ENCODE measurements around the gene PARVB. TPM values are rescaled to one million over a fixed set of nuclear protein-coding genes. Genes with fewer than 3 reads are reported as not detected.

PARVB gene
- total RNA-seq, 4 donors from 2014 or later: 33.5 to 73.5 (median 41.5) TPM

DNA sequence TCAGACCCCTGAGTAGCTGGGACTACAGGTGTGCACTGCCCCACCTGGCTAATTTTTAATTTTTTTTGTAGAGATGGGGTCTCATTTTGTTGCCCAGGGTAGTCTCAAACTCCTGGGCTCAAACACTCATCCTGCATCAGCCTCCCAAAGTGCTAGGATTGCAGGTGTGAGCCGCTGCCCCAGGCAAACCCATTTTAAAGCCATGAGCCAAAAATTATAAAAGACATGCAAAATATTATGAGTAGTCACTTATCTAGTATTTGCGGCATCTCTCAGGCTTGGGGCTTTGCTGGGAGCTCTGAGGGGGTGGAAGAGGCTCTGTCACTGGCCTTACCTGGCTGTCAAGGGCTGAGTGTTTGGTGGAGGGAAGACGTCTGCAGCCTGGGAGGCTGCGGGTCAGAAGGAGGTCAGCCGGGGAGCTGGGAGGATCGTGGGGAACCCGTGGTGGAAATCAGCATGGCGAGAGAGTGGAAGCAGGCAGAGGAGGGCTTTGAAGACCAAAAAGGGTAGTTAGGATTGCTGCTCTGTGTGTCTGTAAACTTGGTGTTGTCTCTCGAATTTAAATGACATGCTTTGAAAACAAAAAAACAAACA, 87.6 kb downstream of the PARVB start:
- no peak overlapping the region for H3K4me3 ChIP-seq
- no peak for TF ChIP-seq POLR2A (IDR thresholded peaks at IDR 0.05)
- no peak for TF ChIP-seq EP300 (IDR thresholded peaks at IDR 0.05)
- TF ChIP-seq, protein P1, sequence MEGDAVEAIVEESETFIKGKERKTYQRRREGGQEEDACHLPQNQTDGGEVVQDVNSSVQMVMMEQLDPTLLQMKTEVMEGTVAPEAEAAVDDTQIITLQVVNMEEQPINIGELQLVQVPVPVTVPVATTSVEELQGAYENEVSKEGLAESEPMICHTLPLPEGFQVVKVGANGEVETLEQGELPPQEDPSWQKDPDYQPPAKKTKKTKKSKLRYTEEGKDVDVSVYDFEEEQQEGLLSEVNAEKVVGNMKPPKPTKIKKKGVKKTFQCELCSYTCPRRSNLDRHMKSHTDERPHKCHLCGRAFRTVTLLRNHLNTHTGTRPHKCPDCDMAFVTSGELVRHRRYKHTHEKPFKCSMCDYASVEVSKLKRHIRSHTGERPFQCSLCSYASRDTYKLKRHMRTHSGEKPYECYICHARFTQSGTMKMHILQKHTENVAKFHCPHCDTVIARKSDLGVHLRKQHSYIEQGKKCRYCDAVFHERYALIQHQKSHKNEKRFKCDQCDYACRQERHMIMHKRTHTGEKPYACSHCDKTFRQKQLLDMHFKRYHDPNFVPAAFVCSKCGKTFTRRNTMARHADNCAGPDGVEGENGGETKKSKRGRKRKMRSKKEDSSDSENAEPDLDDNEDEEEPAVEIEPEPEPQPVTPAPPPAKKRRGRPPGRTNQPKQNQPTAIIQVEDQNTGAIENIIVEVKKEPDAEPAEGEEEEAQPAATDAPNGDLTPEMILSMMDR (IDR thresholded peaks at IDR 0.05): no peak
- WGBS, 2 donors: 64 to 66% methylated on average over 9 of the region's 9 CpGs
- DNase-seq (ENCODE audit: low spot score in 2 of 2): no peak
- H3K27me3 ChIP-seq: no peaks in the 10 kb centered on the region
- H3K27ac ChIP-seq: no peak overlapping the region
- no peaks in the 10 kb centered on the region for H3K4me1 ChIP-seq
- H3K36me3 ChIP-seq: no peaks in the 10 kb centered on the region
- H3K9me3 ChIP-seq: no peaks in the 10 kb centered on the region

- no peak for DNase-seq (ENCODE audit: low spot score in 2 of 2)
- no peak overlapping the region for H3K4me3 ChIP-seq
- no peaks in the 10 kb centered on the region for H3K36me3 ChIP-seq
- 84 to 88% methylated on average over 11 of the region's 11 CpGs for WGBS, 2 donors
- no peaks in the 10 kb centered on the region for H3K9me3 ChIP-seq
- H3K27ac ChIP-seq: no peak overlapping the region
- no peaks in the 10 kb centered on the region for H3K27me3 ChIP-seq
- no peaks in the 10 kb centered on the region for H3K4me1 ChIP-seq
- TF ChIP-seq POLR2A (IDR thresholded peaks at IDR 0.05) (no peak), EP300 (IDR thresholded peaks at IDR 0.05) (no peak)
- TF ChIP-seq, protein P1 (IDR thresholded peaks at IDR 0.05): no peak
Measured at GRCh38 chr22:44112191-44112590, 88.1 kb downstream of the PARVB start.

- no peaks in the 10 kb centered on the region for H3K27me3 ChIP-seq
- TF ChIP-seq, protein P1 (IDR thresholded peaks at IDR 0.05): no peak
- TF ChIP-seq POLR2A (IDR thresholded peaks at IDR 0.05) (no peak), EP300 (IDR thresholded peaks at IDR 0.05) (no peak)
- no peaks in the 10 kb centered on the region for H3K9me3 ChIP-seq
- no peak overlapping the region for H3K4me3 ChIP-seq
- no peaks in the 10 kb centered on the region for H3K4me1 ChIP-seq
- DNase-seq (ENCODE audit: low spot score in 2 of 2): no peak
- H3K27ac ChIP-seq: no peak overlapping the region
- peaks cover 0 to 23% (median 0%) of the 10 kb centered on the region in 3 donors for H3K36me3 ChIP-seq
- WGBS, 2 donors: 94 to 97% methylated on average over 12 of the region's 12 CpGs
Measured at GRCh38 chr22:44116331-44116730, 92.2 kb downstream of the PARVB start.

- Histone ChIP-seq H3K27ac (no peak overlapping the region), H3K4me1 (no peaks in the 10 kb centered on the region), H3K9me3 (no peaks in the 10 kb centered on the region), H3K4me3 (no peak overlapping the region), H3K27me3 (no peaks in the 10 kb centered on the region), H3K36me3 (peaks cover 0 to 23% (median 0%) of the 10 kb centered on the region in 3 donors)
- WGBS, 2 donors: 73 to 87% methylated on average over 16 of the region's 16 CpGs
- no peak for DNase-seq (ENCODE audit: low spot score in 2 of 2)
- TF ChIP-seq, protein P1 (IDR thresholded peaks at IDR 0.05): no peak
- TF ChIP-seq POLR2A (IDR thresholded peaks at IDR 0.05) (no peak), EP300 (IDR thresholded peaks at IDR 0.05) (no peak)
Measured at GRCh38 chr22:44116755-44117684, 92.9 kb downstream of the PARVB start.

DNA sequence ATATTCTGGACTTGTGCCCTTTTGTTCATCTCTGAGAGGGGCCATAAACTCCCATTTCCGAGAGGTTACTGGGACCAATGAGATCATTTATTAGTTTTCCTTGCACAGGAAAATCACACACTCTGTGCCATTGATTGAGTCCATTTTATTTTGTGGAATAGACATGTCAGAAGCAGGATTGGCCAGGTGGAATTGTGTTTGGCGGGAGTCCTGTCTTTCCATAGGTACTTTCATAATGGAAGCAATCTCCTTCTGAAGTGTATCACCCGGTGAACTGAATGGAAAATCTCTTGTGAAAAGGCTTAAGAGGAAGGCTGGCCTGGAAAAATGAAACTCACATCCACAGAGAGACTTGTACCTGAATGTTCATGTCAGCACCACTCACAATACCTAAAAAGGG, 93.6 kb downstream of the PARVB start:
- 62 to 82% methylated on average over 3 of the region's 3 CpGs for WGBS, 2 donors
- Histone ChIP-seq H3K9me3 (no peaks in the 10 kb centered on the region), H3K4me3 (no peak overlapping the region), H3K4me1 (no peaks in the 10 kb centered on the region), H3K27me3 (no peaks in the 10 kb centered on the region), H3K27ac (no peak overlapping the region), H3K36me3 (peaks cover 0 to 23% (median 0%) of the 10 kb centered on the region in 3 donors)
- no peak for TF ChIP-seq POLR2A (IDR thresholded peaks at IDR 0.05)
- TF ChIP-seq, protein P1 (IDR thresholded peaks at IDR 0.05): no peak
- no peak for DNase-seq (ENCODE audit: low spot score in 2 of 2)
